Astrocyte (in vitro differentiated cells and primary cell): ENCODE data around the gene CFAP43. TPM values are rescaled to one million over a fixed set of nuclear protein-coding genes. Genes with fewer than 3 reads are reported as not detected.
A peak's percentile ranks its signal among the peaks of the same experiment; 100 is the strongest.

ENCODE experiments used
- DNase-seq: peaks from one replicate; pipeline ENCODE4 v3.0.0-alpha.2; 2010; ENCODE audit warnings: low read depth
- FAIRE-seq: peaks from 2 replicates; lab custom pipeline; 2011; peaks lifted over from hg19 to GRCh38; lab: Jason Lieb, UNC
- H2AFZ ChIP-seq: 2 replicates; pipeline ENCODE4 v1.6.0; 2012; ENCODE audit warnings: low read depth, low read length, inconsistent platforms
- H3K27ac ChIP-seq: 2 replicates; pipeline ENCODE4 v1.5.1; 2011; ENCODE audit warnings: low read depth, low read length, inconsistent platforms
- H3K27me3 ChIP-seq: 2 replicates; pipeline ENCODE4 v1.6.0; 2011; ENCODE audit warnings: low read length, inconsistent platforms; ENCODE audit not compliant: insufficient read depth
- H3K36me3 ChIP-seq: 2 replicates; pipeline ENCODE4 v1.5.1; 2011; ENCODE audit warnings: low read length, inconsistent platforms; ENCODE audit not compliant: insufficient read depth
- H3K4me1 ChIP-seq: 2 replicates; pipeline ENCODE4 v1.5.1; 2011; ENCODE audit warnings: low read length, inconsistent platforms; ENCODE audit not compliant: insufficient read depth
- H3K4me2 ChIP-seq: 2 replicates; pipeline ENCODE4 v1.6.0; 2012; ENCODE audit warnings: low read length, inconsistent platforms
- H3K4me3 ChIP-seq: 2 replicates; pipeline ENCODE4 v1.5.1; 2011; ENCODE audit warnings: low read depth, mild to moderate bottlenecking, low read length, inconsistent platforms; ENCODE audit not compliant: insufficient read depth
- H3K79me2 ChIP-seq: 2 replicates; pipeline ENCODE4 v1.6.0; 2012; ENCODE audit warnings: mild to moderate bottlenecking, low read length, inconsistent platforms; ENCODE audit not compliant: insufficient read depth
- H3K9ac ChIP-seq: 2 replicates; pipeline ENCODE4 v1.6.0; 2012; ENCODE audit warnings: mild to moderate bottlenecking, low read length, inconsistent platforms
- H3K9me3 ChIP-seq: 2 replicates; pipeline ENCODE4 v1.5.1; 2012; ENCODE audit warnings: low read depth, mild to moderate bottlenecking, low read length, inconsistent platforms; ENCODE audit not compliant: insufficient read depth
- H4K20me1 ChIP-seq: 2 replicates; pipeline ENCODE4 v1.6.0; 2012; ENCODE audit warnings: low read length, inconsistent platforms; ENCODE audit not compliant: insufficient read depth
- H3K27ac Mint-ChIP-seq: one replicate; pipeline ENCODE4 v1.8.0; 2021; ENCODE audit warnings: mild to moderate bottlenecking, mixed read lengths; ENCODE audit not compliant: unreplicated experiment
- H3K27me3 Mint-ChIP-seq: one replicate; pipeline ENCODE4 v1.8.0; 2021; ENCODE audit warnings: low read depth, mixed read lengths; ENCODE audit not compliant: unreplicated experiment
- H3K36me3 Mint-ChIP-seq: one replicate; pipeline ENCODE4 v1.8.0; 2021; ENCODE audit warnings: low read depth, mixed read lengths; ENCODE audit not compliant: unreplicated experiment
- H3K4me1 Mint-ChIP-seq: one replicate; pipeline ENCODE4 v1.8.0; 2021; ENCODE audit warnings: low read depth, mixed read lengths; ENCODE audit not compliant: unreplicated experiment
- H3K4me3 Mint-ChIP-seq: one replicate; pipeline ENCODE4 v1.8.0; 2021; ENCODE audit warnings: mild to moderate bottlenecking, moderate library complexity, mixed read lengths; ENCODE audit not compliant: unreplicated experiment
- H3K9me3 Mint-ChIP-seq: one replicate; pipeline ENCODE4 v1.8.0; 2021; ENCODE audit warnings: mild to moderate bottlenecking, mixed read lengths; ENCODE audit not compliant: unreplicated experiment
- EZH2 ChIP-seq: IDR thresholded peaks from 2 replicates; pipeline ENCODE4 v1.6.1; 2012; ENCODE audit warnings: mild to moderate bottlenecking, low read length, inconsistent platforms; ENCODE audit not compliant: insufficient read depth
- total RNA-seq: library from RNA; stranded (reverse); gene quantifications from 2 replicates; pipeline ENCODE4 v1.2.1, GENCODE V29; 2021
- TF ChIP-seq, protein P1 (sequence below): IDR thresholded peaks from 2 replicates; pipeline ENCODE4 v1.5.1; 2011; ENCODE audit warnings: low read depth, mild to moderate bottlenecking, inconsistent platforms, low read length, moderate library complexity; ENCODE audit not compliant: insufficient read depth

The CFAP43 gene
- total RNA-seq, 1 donor from 2014 or later, result 0.27 TPM

- H3K9me3 Mint-ChIP-seq, result no peaks in the 10 kb centered on the region
- Histone ChIP-seq H3K9me3 (no peaks in the 10 kb centered on the region), H3K27me3 (no peaks in the 10 kb centered on the region), H3K27ac (no peak overlapping the region), H4K20me1 (no peaks in the 10 kb centered on the region), H3K4me1 (peaks cover 3% of the 10 kb centered on the region), H3K36me3 (no peaks in the 10 kb centered on the region), H2AFZ (no peak overlapping the region), H3K9ac (no peak overlapping the region), H3K4me2 (no peak overlapping the region), H3K79me2 (no peaks in the 10 kb centered on the region), H3K4me3 (no peak overlapping the region)
- H3K27me3 Mint-ChIP-seq, result no peaks in the 10 kb centered on the region
- DNase-seq, result no peak
- H3K36me3 Mint-ChIP-seq, result no peaks in the 10 kb centered on the region
- peaks cover 4% of the 10 kb centered on the region for H3K4me1 Mint-ChIP-seq
- TF ChIP-seq EZH2, result no peak
- TF ChIP-seq, protein P1, sequence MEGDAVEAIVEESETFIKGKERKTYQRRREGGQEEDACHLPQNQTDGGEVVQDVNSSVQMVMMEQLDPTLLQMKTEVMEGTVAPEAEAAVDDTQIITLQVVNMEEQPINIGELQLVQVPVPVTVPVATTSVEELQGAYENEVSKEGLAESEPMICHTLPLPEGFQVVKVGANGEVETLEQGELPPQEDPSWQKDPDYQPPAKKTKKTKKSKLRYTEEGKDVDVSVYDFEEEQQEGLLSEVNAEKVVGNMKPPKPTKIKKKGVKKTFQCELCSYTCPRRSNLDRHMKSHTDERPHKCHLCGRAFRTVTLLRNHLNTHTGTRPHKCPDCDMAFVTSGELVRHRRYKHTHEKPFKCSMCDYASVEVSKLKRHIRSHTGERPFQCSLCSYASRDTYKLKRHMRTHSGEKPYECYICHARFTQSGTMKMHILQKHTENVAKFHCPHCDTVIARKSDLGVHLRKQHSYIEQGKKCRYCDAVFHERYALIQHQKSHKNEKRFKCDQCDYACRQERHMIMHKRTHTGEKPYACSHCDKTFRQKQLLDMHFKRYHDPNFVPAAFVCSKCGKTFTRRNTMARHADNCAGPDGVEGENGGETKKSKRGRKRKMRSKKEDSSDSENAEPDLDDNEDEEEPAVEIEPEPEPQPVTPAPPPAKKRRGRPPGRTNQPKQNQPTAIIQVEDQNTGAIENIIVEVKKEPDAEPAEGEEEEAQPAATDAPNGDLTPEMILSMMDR, result no peak
- H3K4me3 Mint-ChIP-seq, result no peak overlapping the region
- no peak for FAIRE-seq
- H3K27ac Mint-ChIP-seq, result no peak overlapping the region
Observed at GRCh38 chr10:104127411-104127810, 104.8 kb downstream of the CFAP43 start.

DNA sequence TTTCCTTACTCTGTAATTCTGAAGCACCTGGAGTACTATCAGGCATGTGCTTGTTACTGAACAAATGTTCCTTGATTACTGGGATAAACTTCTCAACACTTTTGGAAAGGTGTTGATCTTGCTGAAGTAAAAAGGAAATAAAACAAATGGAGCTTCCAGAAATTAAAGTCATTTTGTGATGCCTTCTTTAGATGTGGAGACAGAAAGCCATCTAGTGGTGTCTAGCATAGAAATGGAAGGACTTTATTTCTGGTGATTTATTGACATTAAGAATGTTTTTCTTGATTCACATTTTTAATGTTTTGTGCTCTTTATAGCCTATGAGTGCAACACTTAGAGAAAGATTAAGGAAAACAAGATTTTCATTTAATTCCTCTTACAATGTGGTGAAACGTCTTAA, 108.8 kb downstream of the CFAP43 start:
- no peak overlapping the region for H3K4me3 Mint-ChIP-seq
- peak; percentile 95 for FAIRE-seq

More for the DNA sequence above, 108.8 kb downstream of the CFAP43 start:
- Mint-ChIP-seq H3K27me3 (no peaks in the 10 kb centered on the region), H3K9me3 (no peaks in the 10 kb centered on the region), H3K4me1 (peaks cover 13% of the 10 kb centered on the region), H3K27ac (no peak overlapping the region), H3K36me3 (no peaks in the 10 kb centered on the region)
- Histone ChIP-seq H2AFZ (no peak overlapping the region), H3K9ac (no peak overlapping the region), H3K27me3 (no peaks in the 10 kb centered on the region), H3K27ac (no peak overlapping the region), H4K20me1 (no peaks in the 10 kb centered on the region), H3K4me3 (no peak overlapping the region), H3K9me3 (no peaks in the 10 kb centered on the region), H3K4me1 (peaks cover 22% of the 10 kb centered on the region), H3K4me2 (peak overlapping the region; percentile 40), H3K79me2 (no peaks in the 10 kb centered on the region), H3K36me3 (no peaks in the 10 kb centered on the region)
- TF ChIP-seq EZH2, result no peak
- TF ChIP-seq, protein P1, result peak; percentile 26
- no peak for DNase-seq
